NCI-H2196 (cell line): ENCODE measurements around the gene NPY1R.

Experiments used
- DNase-seq: peaks from one replicate; lab custom pipeline; 2025; ENCODE audit not compliant: unreplicated experiment; lab: John Stamatoyannopoulos, UW

NPY1R gene

GRCh38 chr4:163280703-163281519 is 51.5 kb downstream of the NPY1R start:
- DNase-seq: no peak

GRCh38 chr4:163279713-163280112 is 52.7 kb downstream of the NPY1R start:
- no peak for DNase-seq

- no peak for DNase-seq
Measured at GRCh38 chr4:163274861-163275260, 57.5 kb downstream of the NPY1R start.
